Measurements from ENCODE around the gene ABI3BP.

GRCh38 chr3:100957261-100957986 is 35.8 kb downstream of the ABI3BP start:
- TF ChIP-seq CTCF (IDR thresholded peaks at IDR 0.05; ENCODE audit: low read depth, low read length, missing input control) (no peak), REST (IDR thresholded peaks at IDR 0.05) (no peak), JUND (IDR thresholded peaks at IDR 0.05) (no peak)
